ENCODE measurements around the gene COA5.

The COA5 gene

GRCh38 chr2:98648451-98648850 lies 40.1 kb upstream of the COA5 start:
- FAIRE-seq, result no peak
- DNase-seq (ENCODE audit: insufficient read length, low spot score), result no peak
- no peak for TF ChIP-seq CTCF (IDR thresholded peaks at IDR 0.05; ENCODE audit: insufficient read depth, missing control alignments)

GRCh38 chr2:98647636-98648035 lies 39.3 kb upstream of the COA5 start:
- no peak for TF ChIP-seq CTCF (IDR thresholded peaks at IDR 0.05; ENCODE audit: insufficient read depth, missing control alignments)
- no peak for DNase-seq (ENCODE audit: insufficient read length, low spot score)
- FAIRE-seq, result no peak

DNA sequence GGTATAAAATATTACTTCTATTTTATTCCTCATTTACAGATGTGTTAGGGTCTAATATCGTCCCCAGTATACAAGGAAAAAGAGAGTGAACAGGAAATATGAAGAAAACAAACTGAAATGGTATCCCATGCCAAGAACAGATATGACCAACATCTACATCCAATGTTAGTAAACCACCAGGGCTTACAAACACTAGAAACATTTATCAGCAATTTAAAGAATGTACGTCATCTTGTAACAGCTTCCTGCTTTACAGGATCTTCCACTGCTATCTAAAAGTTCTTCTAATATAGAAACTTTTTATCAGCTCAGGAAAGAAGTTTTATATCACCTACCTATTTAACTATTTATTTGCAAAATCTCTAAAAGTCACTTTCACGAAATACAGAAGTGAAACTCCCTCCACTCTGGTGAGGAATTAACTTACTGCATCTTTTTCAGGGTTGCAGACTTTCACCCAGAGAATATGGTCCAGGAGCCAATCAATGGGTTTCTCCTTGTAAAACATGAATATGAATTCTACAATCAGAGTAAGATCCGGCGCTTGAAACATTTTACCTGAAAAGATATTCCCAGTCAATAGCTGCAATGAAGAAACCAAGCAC lies 35.3 kb upstream of the COA5 start:
- TF ChIP-seq CTCF (IDR thresholded peaks at IDR 0.05; ENCODE audit: insufficient read depth, missing control alignments), result no peak
- DNase-seq (ENCODE audit: insufficient read length, low spot score), result no peak
- FAIRE-seq, result no peak

DNA sequence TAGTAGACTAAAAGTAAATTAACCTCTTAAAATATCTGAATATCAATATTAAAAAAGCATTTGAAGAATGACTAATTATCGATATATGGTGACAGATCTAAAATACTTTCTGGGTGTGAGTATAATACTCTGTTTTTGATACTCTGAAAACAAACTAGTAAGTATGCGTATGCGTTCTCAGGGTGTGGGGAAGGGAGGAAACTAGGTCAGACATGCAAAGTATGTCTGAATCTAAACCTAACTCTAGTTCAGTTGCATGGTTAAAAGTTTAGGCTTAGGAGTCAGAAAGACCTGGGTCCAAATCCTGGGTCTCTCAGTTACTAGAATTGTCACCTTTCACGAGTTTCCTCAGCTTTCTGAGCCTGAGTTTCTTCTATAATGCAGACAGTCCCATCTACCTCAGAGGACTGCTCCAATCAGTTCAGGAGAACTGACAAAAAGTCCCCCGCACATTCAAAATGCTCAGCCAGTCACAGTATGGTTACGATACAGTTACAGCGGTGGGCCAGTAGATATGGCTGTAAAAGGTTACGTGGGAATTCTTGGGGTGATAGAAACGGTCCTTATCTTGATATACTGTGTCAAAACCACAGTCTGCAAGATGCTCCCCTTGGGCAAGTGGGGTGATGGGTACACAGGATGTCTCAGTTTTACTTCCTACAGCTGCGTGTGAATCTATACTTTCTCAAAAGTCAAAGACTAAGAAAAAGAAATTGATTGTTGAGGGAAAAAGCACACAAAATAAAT lies 29.3 kb upstream of the COA5 start:
- FAIRE-seq (no peak), DNase-seq (ENCODE audit: insufficient read length, low spot score) (no peak)
- TF ChIP-seq CTCF (IDR thresholded peaks at IDR 0.05; ENCODE audit: insufficient read depth, missing control alignments), result no peak

GRCh38 chr2:98634406-98635092 lies 26.2 kb upstream of the COA5 start:
- TF ChIP-seq CTCF (IDR thresholded peaks at IDR 0.05; ENCODE audit: insufficient read depth, missing control alignments), result peak; percentile 30
- no peak for FAIRE-seq
- DNase-seq (ENCODE audit: insufficient read length, low spot score), result no peak

GRCh38 chr2:98632351-98632750 lies 24.0 kb upstream of the COA5 start:
- no peak for DNase-seq (ENCODE audit: insufficient read length, low spot score)
- FAIRE-seq, result no peak
- no peak for TF ChIP-seq CTCF (IDR thresholded peaks at IDR 0.05; ENCODE audit: insufficient read depth, missing control alignments)

- no peak for TF ChIP-seq CTCF (IDR thresholded peaks at IDR 0.05; ENCODE audit: insufficient read depth, missing control alignments)
- FAIRE-seq (no peak), DNase-seq (ENCODE audit: insufficient read length, low spot score) (no peak)
Measured at GRCh38 chr2:98623657-98624056, 15.3 kb upstream of the COA5 start.

All from D721Med (cell line).